ENCODE measurements around the gene KRT25. TPM values are rescaled to one million over a fixed set of nuclear protein-coding genes. Genes with fewer than 3 reads are reported as not detected.

The KRT25 gene
- total RNA-seq, 1 experiment from 2014 or later: not detected

GRCh38 chr17:40734018-40734417 lies 21.1 kb downstream of the KRT25 start:
- ChIA-PET CTCF (interaction anchor here (1.1 kb wide), 1 partner anchor 70 kb away, joined by 4 read pairs; no protein-coding TSS in a partner anchor), POLR2A (no interaction called here)
- peaks cover 16% of the 10 kb centered on the region for H3K9me3 Mint-ChIP-seq
- TF ChIP-seq NR3C1 (CRISPR knock-in tag; conservative IDR thresholded peaks at IDR 0.05; ENCODE audit: low read depth) (no peak), NR1H2 (CRISPR knock-in tag; IDR thresholded peaks at IDR 0.05) (no peak), TEAD1 (CRISPR knock-in tag; IDR thresholded peaks at IDR 0.05) (no peak), FOXP1 (CRISPR knock-in tag; IDR thresholded peaks at IDR 0.05; ENCODE audit: borderline replicate concordance) (no peak), JUN (CRISPR knock-in tag; IDR thresholded peaks at IDR 0.05) (no peak), CREM (CRISPR knock-in tag; IDR thresholded peaks at IDR 0.05) (no peak), ATF2 (CRISPR knock-in tag; IDR thresholded peaks at IDR 0.05; ENCODE audit: borderline replicate concordance, low read depth) (no peak), SOX15 (CRISPR knock-in tag; IDR thresholded peaks at IDR 0.05) (no peak), CREB1 (CRISPR knock-in tag; IDR thresholded peaks at IDR 0.05) (no peak), ZBTB21 (CRISPR knock-in tag; IDR thresholded peaks at IDR 0.05; ENCODE audit: borderline replicate concordance) (no peak), EMX1 (CRISPR knock-in tag; IDR thresholded peaks at IDR 0.05) (no peak), ZNF138 (CRISPR knock-in tag; conservative IDR thresholded peaks at IDR 0.05) (no peak)
- no peak overlapping the region for H3K4me3 Mint-ChIP-seq
- peaks cover 14% of the 10 kb centered on the region for H3K27me3 Mint-ChIP-seq (ENCODE audit: low read depth)
- 0 out of 2 replicates have a peak, but pooled peaks cover 6% of the 10 kb centered on the region for H3K36me3 Mint-ChIP-seq
- H3K27ac Mint-ChIP-seq: no peak overlapping the region
- DNase-seq (ENCODE audit: low spot score) (no peak), ATAC-seq (no peak)
- no peaks in the 10 kb centered on the region for H3K4me1 Mint-ChIP-seq

- ChIA-PET CTCF (interaction anchor here (1.4 kb wide), 1 partner anchor 115 kb away, joined by 4 read pairs; no protein-coding TSS in a partner anchor), POLR2A (no interaction called here)
- Mint-ChIP-seq H3K9me3 (peaks cover 16% of the 10 kb centered on the region), H3K4me1 (no peaks in the 10 kb centered on the region), H3K27ac (no peak overlapping the region), H3K27me3 (ENCODE audit: low read depth) (peaks cover 14% of the 10 kb centered on the region), H3K4me3 (no peak overlapping the region), H3K36me3 (0 out of 2 replicates have a peak, but pooled peaks cover 6% of the 10 kb centered on the region)
- ATAC-seq (no peak), DNase-seq (ENCODE audit: low spot score) (no peak)
- TF ChIP-seq ZNF671 (CRISPR knock-in tag; IDR thresholded peaks at IDR 0.05): no peak
- no peak for TF ChIP-seq NR3C1 (CRISPR knock-in tag; conservative IDR thresholded peaks at IDR 0.05; ENCODE audit: low read depth)
Observed at GRCh38 chr17:40730970-40731369, 24.2 kb downstream of the KRT25 start.

GRCh38 chr17:40727447-40728231 lies 27.5 kb downstream of the KRT25 start:
- no peak overlapping the region for H3K27ac Mint-ChIP-seq

More at GRCh38 chr17:40727447-40728231, 27.5 kb downstream of the KRT25 start:
- no peaks in the 10 kb centered on the region for H3K36me3 Mint-ChIP-seq
- no peak overlapping the region for H3K4me3 Mint-ChIP-seq
- ChIA-PET POLR2A (no interaction called here), CTCF (interaction anchor here (0.7 to 1.5 kb wide), 4 partner anchors 11 to 112 kb away, joined by 3 to 8 read pairs (median 4); no protein-coding TSS in a partner anchor)
- DNase-seq (ENCODE audit: low spot score) (no peak), ATAC-seq (no peak)
- no peaks in the 10 kb centered on the region for H3K4me1 Mint-ChIP-seq
- H3K27me3 Mint-ChIP-seq (ENCODE audit: low read depth): peaks cover 11% of the 10 kb centered on the region
- no peaks in the 10 kb centered on the region for H3K9me3 Mint-ChIP-seq
- TF ChIP-seq ZNF423 (CRISPR knock-in tag; IDR thresholded peaks at IDR 0.05) (no peak), NR2C2 (CRISPR knock-in tag; IDR thresholded peaks at IDR 0.05) (no peak), NR1H2 (CRISPR knock-in tag; IDR thresholded peaks at IDR 0.05) (no peak), FOXP4 (CRISPR knock-in tag; IDR thresholded peaks at IDR 0.05) (no peak), RELA (CRISPR knock-in tag; IDR thresholded peaks at IDR 0.05; ENCODE audit: borderline replicate concordance) (no peak), PRRX2 (CRISPR knock-in tag; IDR thresholded peaks at IDR 0.05) (no peak), ZBTB43 (CRISPR knock-in tag; IDR thresholded peaks at IDR 0.05) (no peak), ZNF232 (CRISPR knock-in tag; IDR thresholded peaks at IDR 0.05) (no peak)
